HG03025 (cell line): ENCODE results near the gene ZNF189.
A peak's percentile ranks its signal among the peaks of the same experiment; 100 is the strongest.

Source experiments
- ATAC-seq: cut with Tn5 transposase; IDR thresholded peaks from one replicate; pipeline ENCODE4 v1.9.1; 2021; ENCODE audit warnings: mild to moderate bottlenecking, moderate library complexity; ENCODE audit not compliant: unreplicated experiment, low FRiP score

Gene ZNF189

DNA sequence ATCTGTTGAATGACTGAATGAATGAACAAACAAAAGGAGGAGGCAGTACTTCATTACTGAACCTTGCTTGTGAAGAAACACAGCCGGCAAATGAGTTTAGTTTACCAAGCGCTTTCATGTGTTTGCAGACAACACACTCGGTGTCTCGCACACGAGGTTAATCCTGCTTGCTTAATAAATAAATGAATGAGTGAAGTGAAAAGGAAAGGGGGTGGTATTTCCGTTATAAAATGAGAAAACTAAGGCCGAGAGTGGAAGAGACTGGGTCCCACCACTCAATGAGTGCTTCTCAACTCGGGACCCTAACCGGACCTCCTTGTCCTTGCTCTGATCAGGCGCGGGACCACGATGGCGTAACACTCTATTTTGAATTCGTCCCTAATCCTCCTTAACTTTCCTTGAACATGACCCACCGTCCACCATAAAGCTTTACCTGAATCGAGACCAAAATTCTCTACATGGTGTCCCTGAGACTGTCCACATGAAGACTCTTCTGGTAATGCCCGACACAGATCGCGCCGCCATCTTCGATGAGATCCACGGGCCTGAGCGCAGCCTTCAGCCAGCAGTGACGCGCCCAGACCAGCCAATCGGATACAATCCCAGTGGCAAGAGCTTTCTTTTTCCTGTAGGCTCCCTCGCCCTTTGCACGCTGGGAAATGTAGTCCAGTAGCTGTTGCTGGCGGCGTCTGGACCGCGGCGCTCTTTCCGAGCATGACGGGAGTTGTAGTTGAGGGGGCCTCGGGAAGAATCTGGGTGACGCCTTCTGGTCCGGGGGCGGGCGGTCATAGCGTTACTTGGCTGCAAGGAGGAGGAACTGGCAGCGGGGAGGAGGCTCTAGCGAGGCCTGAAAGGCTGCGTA is at the start of gene ZNF189, which contains the start of gene MRPL50:
Gene ZNF189, plus strand, starts transcription at position 784 of the 862 bp plus-strand sequence. CDS start 306 bp downstream, outside the sequence.
Gene MRPL50, minus strand, starts transcription at position 551 of the 862 bp plus-strand sequence. Its CDS starts 26 bp downstream, at position 525.
- peak; percentile 99 for ATAC-seq

DNA sequence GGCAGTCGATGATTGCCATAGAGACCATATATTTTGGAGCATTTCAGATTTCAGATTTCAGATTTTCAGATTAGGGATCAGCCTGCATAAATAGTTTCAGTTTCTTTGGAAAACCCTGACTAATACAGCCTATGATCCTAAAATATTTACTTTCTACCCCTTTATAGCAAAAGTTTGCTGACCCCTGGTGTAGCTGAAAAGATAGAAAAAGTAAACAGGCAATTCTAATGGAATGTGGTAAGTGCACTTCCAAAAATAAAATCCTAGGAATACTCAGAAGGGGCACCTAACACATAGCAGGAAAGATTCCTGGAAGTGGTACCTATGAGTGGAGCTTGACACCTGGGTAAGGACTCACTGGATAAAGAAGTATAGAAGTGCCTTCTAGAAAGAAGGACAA is 48.4 kb upstream of the ZNF189 start:
- no peak for ATAC-seq

DNA sequence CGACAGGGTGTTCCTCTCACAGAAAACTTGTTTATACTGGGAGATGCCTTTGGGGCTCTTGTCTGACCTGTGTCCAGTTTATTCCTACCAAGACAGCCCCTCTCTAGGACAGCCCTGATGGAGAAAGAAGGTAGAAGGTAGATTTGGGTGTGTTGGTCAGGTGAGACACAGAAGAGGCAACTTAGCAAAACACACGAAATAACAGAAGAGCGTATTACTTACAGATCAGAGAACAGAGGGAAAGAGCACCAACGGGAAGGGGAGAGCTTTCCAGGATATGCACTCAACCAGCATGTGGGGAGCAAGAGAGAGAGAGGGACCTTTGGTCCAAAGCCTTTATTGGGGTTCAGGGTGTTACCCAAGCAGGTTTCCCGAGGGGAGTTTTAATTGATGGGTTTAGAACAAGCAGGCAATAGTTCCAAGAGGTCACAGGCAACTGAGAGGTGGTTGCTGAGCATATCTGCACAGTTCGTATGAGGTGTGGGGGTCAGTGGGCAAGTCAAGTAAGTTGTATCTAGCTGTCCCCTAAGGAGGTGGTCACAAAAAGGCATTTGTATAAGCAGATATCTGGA is 45.7 kb upstream of the ZNF189 start:
- ATAC-seq: no peak

DNA sequence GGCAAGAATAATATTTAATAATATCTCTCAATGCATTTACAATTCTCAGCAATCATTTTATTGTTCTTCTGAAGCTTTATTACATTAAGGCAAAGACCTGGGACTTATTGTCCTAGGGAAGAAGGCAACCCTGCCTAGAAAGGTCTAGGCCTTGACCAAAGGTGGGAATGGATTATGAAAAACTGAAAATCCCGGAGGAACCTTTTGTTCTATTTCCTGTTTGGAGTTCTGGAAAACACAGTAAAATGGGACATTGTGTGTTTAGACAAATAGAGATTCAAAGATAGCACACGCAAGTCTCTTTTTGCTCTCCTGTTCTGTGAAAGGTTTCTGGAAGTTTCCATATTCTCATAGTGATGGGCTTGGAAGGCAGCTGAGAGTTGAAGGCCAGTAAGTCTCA is 45.0 kb upstream of the ZNF189 start:
- ATAC-seq: no peak

DNA sequence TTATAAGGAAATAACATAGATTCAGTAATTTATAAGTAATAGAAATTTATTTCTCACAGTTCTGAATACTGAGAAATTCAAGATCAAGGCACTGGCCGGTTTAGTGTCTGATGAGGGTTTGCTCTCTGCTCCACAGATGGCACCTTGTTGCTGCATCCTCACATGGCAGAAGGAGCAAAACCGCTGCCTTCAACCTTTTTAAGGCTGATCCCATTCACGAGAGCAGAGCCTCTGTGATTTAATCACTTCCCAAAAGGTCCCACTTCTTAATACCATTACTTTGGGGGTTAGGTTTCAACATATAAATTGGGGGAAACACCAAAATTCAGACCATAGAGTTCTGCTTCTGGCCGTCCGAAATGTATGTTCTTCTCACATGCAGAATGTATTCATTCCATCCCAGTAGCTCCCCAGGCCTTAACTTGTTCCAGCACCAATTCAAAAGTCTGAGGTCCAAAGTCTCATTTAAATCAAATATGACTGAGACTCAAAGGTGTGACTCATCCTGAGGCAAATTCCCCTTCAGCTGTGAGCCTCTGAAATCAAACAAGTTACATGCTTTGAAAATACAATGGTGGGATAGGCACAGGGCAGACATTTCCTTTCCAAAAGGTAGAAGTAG is 44.4 kb upstream of the ZNF189 start:
- no peak for ATAC-seq

DNA sequence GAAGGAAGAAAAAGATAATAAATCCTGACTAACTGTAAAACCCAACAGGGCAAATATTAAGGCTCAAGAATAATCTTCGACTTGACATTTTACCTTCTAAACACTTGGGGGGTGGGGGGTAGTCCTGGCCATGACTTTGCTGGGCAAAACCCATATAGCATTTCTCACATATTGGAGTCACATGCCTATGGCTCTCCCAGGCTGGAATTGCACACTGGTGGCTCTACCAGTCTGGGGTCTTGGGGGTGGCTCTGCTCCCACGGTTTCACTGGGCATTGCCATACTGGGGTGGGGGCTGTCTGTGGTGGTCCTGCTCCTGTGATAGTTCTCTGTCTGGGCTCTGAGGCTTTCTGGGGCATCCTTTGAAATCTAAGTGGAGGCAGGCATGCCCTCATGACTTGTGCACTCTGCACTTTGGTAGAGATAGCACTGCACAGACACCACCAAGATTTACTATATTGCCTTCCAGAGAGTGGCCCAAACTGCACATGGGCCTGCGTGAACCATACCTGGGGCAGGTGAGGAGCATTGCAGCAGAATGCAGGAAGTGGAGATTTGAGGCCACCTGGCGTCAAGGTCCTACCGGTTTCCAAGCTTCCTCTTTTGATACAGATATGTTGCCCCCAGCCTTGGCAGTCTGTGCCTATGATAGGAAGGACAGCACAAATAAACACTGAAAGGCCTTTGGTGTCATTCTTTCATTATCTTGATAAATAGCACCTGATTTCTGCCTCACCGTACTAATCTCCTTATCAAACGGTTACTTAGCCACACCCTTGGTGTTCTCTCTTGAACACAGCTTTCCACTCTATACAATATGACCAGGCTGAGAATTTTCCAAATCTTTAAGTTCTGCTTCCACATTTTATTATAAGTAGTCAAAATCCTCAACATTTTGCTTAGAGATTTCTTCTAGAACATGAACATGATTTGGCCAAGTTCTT is 43.6 kb upstream of the ZNF189 start:
- ATAC-seq: no peak

DNA sequence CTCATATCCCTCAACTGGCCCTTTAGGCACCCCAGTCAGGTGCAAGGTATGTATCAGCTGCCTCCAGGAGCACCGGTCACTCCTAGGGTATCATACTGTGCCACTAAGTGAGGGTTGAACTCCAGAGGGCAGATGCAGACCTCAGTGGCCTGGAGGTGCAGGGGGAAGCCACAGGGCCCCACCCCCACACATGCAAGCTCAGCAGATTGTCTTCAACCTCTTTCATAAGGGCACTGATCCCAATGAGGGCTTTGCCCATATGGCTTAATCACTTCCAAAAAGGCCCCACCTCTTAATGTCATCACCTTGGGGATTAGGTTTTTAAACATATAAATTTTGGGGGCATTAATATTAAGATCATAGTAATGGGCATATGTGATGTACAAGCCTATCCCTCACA is 42.0 kb upstream of the ZNF189 start:
- ATAC-seq: no peak

DNA sequence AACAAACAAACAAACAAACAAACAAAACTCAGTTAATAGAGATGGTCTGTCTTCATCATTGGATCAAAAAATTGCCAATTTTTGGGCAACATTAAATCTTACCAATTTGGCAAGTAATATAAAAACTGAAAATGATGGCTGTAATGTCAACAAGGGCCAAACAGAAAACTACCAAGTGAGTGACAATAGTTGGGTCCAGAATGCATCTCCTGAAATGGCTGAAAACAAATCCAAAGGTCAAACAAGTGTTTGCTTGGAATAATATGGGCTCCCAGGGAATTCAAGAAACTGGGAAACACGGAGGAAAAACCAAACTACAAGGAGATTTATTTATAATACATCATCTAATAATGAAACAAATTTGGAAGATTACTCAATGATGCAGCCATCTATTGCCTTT is 39.0 kb upstream of the ZNF189 start:
- ATAC-seq: no peak

DNA sequence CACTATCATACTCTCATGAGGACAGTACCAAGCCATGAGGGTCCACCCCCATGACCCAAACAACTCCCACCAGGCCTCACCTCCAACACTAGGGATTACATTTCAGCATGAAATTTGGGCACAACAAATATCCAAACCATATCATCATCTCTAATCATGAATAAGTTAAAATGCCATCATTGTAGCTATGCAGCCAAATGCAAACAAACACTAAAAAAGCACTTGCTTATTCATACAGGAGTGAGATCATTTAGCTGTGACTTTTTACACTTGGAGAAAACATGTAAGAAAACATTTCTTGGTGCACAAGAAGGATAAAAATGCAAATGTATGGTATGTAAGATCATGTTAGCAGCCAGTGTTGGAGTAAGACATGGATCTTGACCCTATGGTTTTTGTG is 38.0 kb upstream of the ZNF189 start:
- ATAC-seq: no peak

DNA sequence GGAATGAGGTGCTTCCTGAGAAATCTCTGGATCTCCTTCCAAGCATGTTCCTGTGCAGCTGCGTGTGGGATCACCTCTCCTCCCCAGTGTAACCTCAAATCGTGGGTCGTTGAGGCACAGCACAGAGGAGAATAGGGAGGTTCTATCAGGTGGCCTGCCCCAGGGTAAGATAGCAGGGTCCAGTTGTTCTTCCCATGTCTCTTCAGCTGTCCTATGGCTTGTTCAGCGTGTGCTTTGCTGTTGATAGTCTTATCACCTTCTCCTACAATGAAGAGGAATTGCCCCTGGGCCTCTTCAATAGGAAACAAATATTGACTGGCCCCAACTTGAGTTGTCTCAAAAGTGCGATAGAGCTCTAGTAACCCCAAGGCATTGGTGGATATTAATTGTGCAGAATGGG is 36.2 kb upstream of the ZNF189 start:
- no peak for ATAC-seq

DNA sequence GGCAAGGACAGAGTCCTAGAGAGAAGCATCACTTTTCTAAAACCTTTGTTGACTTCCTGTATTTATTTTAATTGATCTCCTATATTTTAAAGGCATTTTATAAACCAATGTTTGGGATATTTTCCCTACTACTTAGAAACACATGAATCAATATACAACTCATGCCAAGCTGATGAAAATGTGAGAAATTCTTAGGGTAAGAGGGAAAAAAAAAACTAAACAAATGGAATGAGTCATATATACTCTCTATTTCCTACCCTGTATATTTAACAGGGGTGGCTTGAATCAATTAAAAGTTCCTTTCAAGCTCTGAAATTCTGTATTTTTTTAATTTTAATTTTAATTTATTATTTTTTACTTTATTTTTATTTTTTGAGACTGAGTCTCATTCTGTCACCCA is 33.5 kb upstream of the ZNF189 start:
- ATAC-seq: no peak

DNA sequence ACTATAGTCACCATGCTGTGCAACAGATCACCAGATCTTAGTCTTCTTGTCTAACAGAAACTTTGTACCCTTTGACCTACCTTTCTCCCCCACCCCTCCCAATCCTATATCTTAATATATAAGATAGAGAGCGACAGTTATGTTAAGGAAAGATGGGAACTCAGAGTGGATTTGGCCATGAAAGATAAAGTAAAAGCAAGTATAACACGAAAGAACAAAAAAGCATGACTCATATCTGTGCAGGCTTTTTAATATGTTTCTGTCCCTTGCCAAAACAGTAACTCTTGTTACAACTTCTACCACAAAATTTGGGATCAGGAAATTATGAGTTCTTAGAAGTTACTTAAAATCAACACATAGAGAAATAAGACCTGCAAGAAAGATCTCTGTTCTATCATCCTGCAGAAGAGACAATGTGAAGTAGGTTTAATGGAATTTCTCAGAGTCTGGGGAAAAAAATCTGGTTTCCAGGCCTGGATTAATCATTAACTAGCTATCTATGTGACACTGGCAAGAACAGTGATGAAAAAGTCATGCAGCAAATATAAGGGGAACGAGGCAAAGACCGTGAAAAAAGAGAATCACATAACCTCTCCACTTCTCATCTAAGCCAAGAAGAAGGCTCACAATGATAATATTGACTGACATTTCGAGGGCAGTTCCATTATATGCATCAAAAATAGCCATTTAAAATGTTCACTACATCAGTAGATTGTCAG is 32.5 kb upstream of the ZNF189 start:
- ATAC-seq: no peak

DNA sequence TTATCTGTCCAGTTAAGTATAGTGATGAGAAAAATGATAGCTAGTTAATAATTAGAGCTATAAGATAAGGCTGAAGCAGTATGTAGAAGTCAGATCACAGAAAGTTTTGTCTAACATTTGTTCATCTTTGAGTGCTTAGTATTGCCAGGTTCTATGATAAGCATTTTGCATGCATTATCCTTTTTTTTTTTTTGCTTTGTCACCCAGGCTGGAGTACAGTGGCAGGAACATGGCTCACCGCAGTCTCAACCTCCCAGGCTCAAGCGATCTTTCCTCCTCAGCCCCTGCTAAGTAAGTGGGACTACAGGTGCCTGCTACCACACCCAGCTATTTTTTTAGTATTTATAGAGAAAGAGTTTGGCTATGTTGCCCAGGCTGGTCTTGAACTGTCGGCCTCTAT is 31.3 kb upstream of the ZNF189 start:
- ATAC-seq: no peak

DNA sequence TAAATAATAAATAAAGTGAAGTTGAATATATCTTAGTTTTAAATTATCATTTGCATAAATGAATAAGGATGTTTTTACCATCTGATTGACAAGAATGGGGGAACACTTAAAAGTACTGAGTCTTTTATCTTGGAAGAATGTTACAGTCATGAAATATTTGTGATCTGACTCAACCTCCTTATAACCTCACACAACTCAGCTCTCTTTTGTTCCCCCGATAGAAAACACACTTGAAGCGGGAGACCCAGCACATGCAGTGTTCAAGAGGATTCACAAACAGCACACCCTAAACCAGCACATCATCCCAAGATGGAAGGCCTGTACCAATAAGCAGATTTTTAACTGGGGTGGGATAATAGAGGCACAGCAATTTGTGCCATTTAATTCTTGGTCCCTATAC is 29.4 kb upstream of the ZNF189 start:
- ATAC-seq: no peak

DNA sequence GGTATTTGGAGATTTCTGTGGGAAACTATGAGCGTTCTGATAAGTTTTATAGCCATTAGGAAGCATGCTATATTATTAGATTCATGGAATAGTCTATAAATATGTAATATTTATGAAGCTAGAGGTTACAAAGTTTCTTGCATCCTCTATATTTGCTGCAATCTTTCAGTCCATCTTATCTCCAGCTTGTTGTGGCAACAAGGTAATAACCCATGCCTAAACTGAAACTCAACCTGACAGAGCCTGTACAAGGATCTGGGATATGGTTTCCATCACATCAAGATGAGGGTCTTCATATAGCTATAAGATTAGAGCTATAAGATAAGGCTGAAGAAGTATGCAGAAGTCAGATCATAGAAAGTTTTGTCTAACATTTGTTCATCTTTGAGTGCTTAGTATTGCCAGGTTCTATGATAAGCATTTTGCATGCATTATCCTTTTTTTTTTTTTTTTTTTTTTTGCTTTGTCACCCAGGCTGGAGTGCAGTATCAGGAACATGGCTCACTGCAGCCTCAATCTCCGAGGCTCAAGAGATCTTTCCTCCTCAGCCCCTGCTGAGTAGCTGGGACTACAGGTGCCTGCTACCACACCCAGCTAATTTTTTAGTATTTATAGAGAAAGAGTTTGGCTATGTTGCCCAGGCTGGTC is 28.6 kb upstream of the ZNF189 start:
- no peak for ATAC-seq

DNA sequence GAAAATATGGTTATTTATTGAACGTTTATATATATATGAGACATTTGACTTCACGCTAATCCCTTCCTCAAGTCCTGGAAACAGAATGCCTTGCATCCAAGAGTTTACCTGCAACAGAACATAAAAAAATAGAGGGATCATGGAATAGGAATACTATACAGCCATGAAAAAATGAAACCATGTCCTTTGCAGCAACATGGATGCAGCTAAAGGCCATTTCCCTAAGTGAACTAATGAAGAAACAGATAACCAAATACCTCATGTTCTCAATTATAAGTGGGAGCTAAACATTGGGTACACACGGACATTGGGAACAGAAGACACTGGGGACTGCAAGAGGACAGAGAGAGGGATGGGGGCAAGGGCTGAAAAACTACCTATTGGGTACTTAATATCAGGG is 26.8 kb upstream of the ZNF189 start:
- ATAC-seq: no peak

DNA sequence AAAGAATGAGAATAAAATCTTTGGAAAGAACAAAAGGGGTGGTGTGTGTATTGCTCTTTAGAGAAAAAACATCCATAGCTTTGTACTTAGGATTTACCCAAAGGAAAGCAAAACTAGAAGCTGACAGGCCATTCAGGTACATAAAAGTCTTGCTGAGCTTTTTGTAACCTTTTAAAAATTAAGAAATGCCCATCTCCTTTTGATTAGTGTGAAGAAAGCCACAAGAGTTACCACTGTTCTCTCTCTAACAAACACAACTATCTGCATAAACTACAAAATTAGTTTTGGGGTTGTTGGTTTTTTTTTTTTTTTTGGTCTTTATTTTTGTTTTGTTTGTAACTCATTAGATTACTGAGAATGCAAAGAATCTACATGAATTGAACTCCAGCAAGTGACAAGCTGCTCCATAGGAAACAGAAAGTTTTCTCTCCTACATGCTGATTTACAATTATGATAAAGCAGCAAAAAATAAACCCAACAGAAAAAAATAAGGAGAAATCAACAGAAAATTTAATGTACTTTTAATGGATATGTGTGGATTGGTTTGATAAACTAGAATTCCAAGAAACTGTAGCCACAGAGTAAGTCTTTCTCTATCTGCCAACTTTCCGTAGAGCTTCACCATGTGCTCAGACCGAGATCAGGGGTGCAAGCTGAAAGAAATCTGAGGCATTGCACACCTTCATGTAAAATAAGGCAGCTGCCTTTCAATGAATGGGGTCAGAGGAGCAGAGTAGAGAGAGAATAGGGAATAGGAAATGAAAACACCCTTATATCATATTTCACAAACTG is 26.1 kb upstream of the ZNF189 start:
- ATAC-seq: no peak

DNA sequence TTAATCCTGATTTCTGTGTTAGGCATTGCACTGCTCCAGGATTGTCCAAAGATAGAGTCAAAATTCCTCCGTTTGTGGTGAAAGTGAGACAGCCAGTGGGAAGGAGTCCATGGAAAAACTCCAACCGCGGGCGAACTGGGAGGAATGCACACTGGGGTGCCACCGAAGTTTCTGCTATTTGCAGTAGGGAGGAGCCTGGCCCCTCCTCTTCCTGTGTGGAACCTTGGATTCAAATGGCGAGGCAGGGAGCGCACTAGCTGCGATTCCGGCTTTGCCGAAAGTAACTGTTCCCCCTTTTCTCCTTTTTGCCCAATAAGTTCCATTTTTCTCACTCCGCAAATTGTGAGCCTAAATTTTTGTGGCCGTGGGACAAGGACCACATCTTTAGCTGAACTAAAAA is 23.1 kb upstream of the ZNF189 start:
- no peak for ATAC-seq
